Fibroblast of lung (primary cell): ENCODE measurements around the gene RREB1.

Experiments used
- EZH2 ChIP-seq: IDR thresholded peaks from 2 replicates; pipeline ENCODE4 v1.5.1; 2012; ENCODE audit warnings: low read length, control low read depth, mild to moderate bottlenecking; ENCODE audit errors: missing control alignments
- TF ChIP-seq, protein P1 (sequence below), 2 donors: IDR thresholded peaks in 1 of 2; conservative IDR thresholded peaks in 1 of 2; 1 replicate in 1 of 2; 2 replicates in 1 of 2; pipeline ENCODE4 v1.5.1; 2011 to 2012; ENCODE audit warnings: low read length in 2 of 2, control low read depth in 1 of 2, inconsistent platforms in 1 of 2, low read depth in 1 of 2, mild to moderate bottlenecking in 1 of 2

DNA sequence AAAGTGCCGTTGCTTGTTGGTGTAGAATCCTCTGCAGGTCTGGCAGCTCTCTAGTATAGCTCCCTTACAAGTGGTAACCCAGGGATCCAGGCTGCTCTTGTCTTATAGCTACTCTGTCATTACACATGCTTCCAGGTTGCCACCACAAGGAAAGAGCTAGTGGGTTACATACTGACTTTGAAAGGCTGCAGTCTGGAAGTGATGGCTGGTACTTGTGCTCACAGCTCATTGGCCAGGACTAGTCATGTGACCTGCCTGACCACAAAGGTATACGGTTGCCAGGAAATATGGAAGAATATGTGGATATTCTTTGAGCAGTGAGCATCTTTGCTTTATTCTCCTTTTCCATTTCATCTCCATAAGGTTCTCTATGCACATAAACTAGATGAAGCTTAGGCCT is 46.0 kb downstream of the RREB1 start:
- TF ChIP-seq, protein P1, sequence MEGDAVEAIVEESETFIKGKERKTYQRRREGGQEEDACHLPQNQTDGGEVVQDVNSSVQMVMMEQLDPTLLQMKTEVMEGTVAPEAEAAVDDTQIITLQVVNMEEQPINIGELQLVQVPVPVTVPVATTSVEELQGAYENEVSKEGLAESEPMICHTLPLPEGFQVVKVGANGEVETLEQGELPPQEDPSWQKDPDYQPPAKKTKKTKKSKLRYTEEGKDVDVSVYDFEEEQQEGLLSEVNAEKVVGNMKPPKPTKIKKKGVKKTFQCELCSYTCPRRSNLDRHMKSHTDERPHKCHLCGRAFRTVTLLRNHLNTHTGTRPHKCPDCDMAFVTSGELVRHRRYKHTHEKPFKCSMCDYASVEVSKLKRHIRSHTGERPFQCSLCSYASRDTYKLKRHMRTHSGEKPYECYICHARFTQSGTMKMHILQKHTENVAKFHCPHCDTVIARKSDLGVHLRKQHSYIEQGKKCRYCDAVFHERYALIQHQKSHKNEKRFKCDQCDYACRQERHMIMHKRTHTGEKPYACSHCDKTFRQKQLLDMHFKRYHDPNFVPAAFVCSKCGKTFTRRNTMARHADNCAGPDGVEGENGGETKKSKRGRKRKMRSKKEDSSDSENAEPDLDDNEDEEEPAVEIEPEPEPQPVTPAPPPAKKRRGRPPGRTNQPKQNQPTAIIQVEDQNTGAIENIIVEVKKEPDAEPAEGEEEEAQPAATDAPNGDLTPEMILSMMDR (conservative IDR thresholded peaks at IDR 0.05 in 1 of 2, IDR thresholded peaks at IDR 0.05 in 1 of 2; ENCODE audit: low read depth in 1 of 2, low read length in 2 of 2): no peak
- no peak for TF ChIP-seq EZH2
